PC-3 (cell line): ENCODE data around the gene VASP.

Experiments
- CTCF ChIP-seq: fragments of 300-600 bp; sonication (generic); conservative IDR thresholded peaks from 2 replicates; pipeline ENCODE4 v1.5.1; 2017; ENCODE audit warnings: antibody characterized with exemption, low read depth, mild to moderate bottlenecking, low read length
- EZH2 ChIP-seq: fragments of 300-600 bp; sonication (generic); IDR thresholded peaks from one replicate; pipeline ENCODE4 v1.6.1; 2017; ENCODE audit warnings: antibody characterized with exemption, mild to moderate bottlenecking, low read length; ENCODE audit not compliant: unreplicated experiment

DNA sequence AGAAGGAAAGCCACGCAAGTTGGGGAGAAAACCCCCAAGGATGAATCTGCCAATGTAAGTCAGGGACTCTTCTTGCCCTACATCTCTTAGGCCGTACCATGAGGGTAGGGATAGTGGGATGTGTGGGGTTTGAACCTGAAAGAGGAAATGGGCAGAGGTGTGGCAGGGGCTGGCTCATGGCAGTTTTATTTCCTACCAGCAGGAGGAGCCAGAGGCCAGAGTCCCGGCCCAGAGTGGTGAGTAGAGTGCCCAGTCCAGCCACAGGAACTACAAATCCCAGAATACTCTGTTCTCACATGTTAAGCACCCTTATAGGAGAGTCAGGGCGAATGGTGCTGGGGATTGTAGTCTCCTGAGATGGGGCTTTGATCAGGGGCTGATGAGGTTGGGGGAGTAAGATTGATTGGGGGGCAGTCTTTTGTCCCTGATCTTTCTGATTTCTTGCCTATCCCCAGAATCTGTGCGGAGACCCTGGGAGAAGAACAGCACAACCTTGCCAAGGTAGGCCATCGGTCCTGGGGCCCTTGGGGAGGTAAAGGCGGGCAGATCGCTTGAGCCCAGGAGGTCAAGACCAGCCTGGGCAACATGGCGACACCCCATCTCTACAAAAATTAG lies 16.5 kb downstream of the VASP start:
- TF ChIP-seq CTCF (peak; percentile 82), EZH2 (no peak)
